Fibroblast of villous mesenchyme (primary cell): ENCODE data around the gene CST8. TPM values are rescaled to one million over a fixed set of nuclear protein-coding genes. Genes with fewer than 3 reads are reported as not detected.

ENCODE experiments used
- DNase-seq: peaks from one replicate; pipeline ENCODE4 v3.0.0-alpha.2; 2010; ENCODE audit warnings: low read depth
- H3K4me3 ChIP-seq: 2 replicates; pipeline ENCODE4 v1.5.1; 2011; ENCODE audit warnings: low read depth, mild to moderate bottlenecking, low read length
- CTCF ChIP-seq: IDR thresholded peaks from 2 replicates; pipeline ENCODE4 v1.5.1; 2012; ENCODE audit warnings: low read depth, mild to moderate bottlenecking, low read length; ENCODE audit not compliant: insufficient read depth
- total RNA-seq: library from RNA; depleted of rRNA; stranded (reverse); fragments of >200 nt; gene quantifications from 2 replicates; pipeline ENCODE4 v1.2.3, GENCODE V29; 2012

CST8 gene
- total RNA-seq, 1 donor = not detected

GRCh38 chr20:23532533-23532932 is 41.6 kb downstream of the CST8 start:
- TF ChIP-seq CTCF = no peak
- DNase-seq = no peak
- no peak overlapping the region for H3K4me3 ChIP-seq

GRCh38 chr20:23533161-23533560 is 42.2 kb downstream of the CST8 start:
- TF ChIP-seq CTCF = no peak
- no peak for DNase-seq
- H3K4me3 ChIP-seq = no peak overlapping the region

GRCh38 chr20:23534801-23535593 is 44.1 kb downstream of the CST8 start:
- no peak overlapping the region for H3K4me3 ChIP-seq
- no peak for TF ChIP-seq CTCF

DNA sequence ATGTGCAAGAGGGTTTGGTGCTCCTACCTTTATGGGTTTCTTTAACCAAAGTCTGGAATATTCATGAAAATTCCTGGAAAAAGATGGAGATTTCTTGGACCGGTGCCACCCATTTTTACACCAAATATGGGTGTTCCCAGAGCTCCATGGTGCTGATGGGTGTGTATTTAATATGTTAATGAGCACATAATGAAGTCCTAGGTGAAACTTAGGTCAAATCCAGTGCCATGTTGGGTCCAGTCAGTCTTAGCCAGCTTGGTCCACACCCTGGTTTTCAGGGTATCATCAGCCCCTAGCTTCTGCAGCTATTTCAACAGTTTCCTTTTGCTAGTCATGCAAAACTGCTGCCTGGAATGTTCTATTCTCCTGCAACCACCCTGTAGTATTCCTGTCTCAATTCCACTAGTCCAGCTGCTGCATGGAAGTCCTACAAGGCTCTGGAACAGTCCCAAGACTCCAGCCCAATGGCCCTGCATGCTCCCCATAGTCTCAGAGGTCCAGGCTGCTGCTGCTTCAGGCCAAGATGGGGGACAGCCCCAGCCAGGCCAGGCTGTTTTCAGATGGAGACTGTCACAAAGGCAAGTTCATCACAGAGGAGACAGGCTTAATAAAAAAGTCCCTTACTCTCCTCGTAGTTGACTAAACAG is 45.5 kb downstream of the CST8 start:
- no peak for TF ChIP-seq CTCF
- H3K4me3 ChIP-seq = no peak overlapping the region
- no peak for DNase-seq

More at GRCh38 chr20:23534801-23535593, 44.1 kb downstream of the CST8 start:
- DNase-seq = no peak

- no peak overlapping the region for H3K4me3 ChIP-seq
- TF ChIP-seq CTCF = no peak
- DNase-seq = no peak
Measured at GRCh38 chr20:23537030-23537429, 46.1 kb downstream of the CST8 start.

- TF ChIP-seq CTCF = no peak
- H3K4me3 ChIP-seq = no peak overlapping the region
- no peak for DNase-seq
Measured at GRCh38 chr20:23540624-23541023, 49.7 kb downstream of the CST8 start.

DNA sequence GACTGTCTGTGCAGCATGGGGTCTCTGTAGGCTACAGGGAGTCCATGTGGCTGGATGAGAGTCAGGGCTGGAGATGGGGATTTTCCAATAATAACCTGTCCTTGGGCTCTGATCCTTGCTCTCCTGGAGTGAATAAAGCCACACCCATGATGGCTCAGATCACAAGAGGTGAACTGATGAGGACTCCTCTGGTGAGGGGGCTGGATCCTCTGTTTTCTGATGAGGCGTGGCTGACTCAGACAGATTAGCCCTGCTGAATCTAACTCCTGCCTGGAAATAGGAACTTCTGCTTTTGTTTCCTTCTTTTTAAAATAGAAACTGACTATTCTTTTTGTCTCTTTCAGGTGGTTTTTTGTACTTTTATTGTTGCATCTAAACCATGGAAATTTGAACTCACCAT is 50.4 kb downstream of the CST8 start:
- no peak for TF ChIP-seq CTCF

More for the DNA sequence above, 50.4 kb downstream of the CST8 start:
- H3K4me3 ChIP-seq = no peak overlapping the region
- no peak for DNase-seq
